ENCODE measurements around the gene TMSB10.
"Not testable (repeated sequence)": the region's sequence is repeated elsewhere in the genome, so short reads cannot be mapped to it uniquely, and the experiment has no call there.

TMSB10 gene

GRCh38 chr2:84904717-84905174 lies 710 bp upstream of the TMSB10 start:
- DNase-seq = peak; percentile 34 to 50

GRCh38 chr2:84906108-84906899 lies 848 bp downstream of the TMSB10 start:
- no peak for DNase-seq

- DNase-seq = peak; percentile 95 to 97
Observed at GRCh38 chr2:84906900-84907714, 1.7 kb downstream of the TMSB10 start.

GRCh38 chr2:84908948-84909713 lies 3.7 kb downstream of the TMSB10 start:
- no peak for DNase-seq

GRCh38 chr2:84911135-84911678 lies 5.8 kb downstream of the TMSB10 start:
- DNase-seq = no peak

GRCh38 chr2:84912984-84913383 lies 7.5 kb downstream of the TMSB10 start:
- no peak for DNase-seq

- no peak for DNase-seq
Observed at GRCh38 chr2:84914334-84914733, 8.9 kb downstream of the TMSB10 start.

- not testable (repeated sequence) for DNase-seq
Observed at GRCh38 chr2:84915675-84916074, 10.2 kb downstream of the TMSB10 start.

GRCh38 chr2:84917821-84918220 lies 12.4 kb downstream of the TMSB10 start:
- DNase-seq = not testable (repeated sequence)

- DNase-seq = no peak
Observed at GRCh38 chr2:84918430-84918829, 13.0 kb downstream of the TMSB10 start.

- DNase-seq = peak in 1 of 2 experiments; percentile 24
Observed at GRCh38 chr2:84919885-84920580, 14.6 kb downstream of the TMSB10 start.

- DNase-seq = no peak
Observed at GRCh38 chr2:84923009-84923408, 17.6 kb downstream of the TMSB10 start.

- no peak for DNase-seq
Observed at GRCh38 chr2:84924173-84925106, 19.0 kb downstream of the TMSB10 start.

GRCh38 chr2:84925336-84925723 lies 19.9 kb downstream of the TMSB10 start:
- DNase-seq = no peak

- peak; percentile 93 to 95 for DNase-seq
Observed at GRCh38 chr2:84925724-84926376, 20.4 kb downstream of the TMSB10 start.

GRCh38 chr2:84927275-84927627 lies 21.8 kb downstream of the TMSB10 start:
- DNase-seq = no peak

- no peak for DNase-seq
Observed at GRCh38 chr2:84931384-84931821, 25.9 kb downstream of the TMSB10 start.

- DNase-seq = no peak
Observed at GRCh38 chr2:84938194-84938879, 32.9 kb downstream of the TMSB10 start.

GRCh38 chr2:84939426-84940087 lies 34.1 kb downstream of the TMSB10 start:
- no peak for DNase-seq

Measured in Kasumi-1 (cell line).